ENCODE measurements around the gene DHRS7B. TPM values are rescaled to one million over a fixed set of nuclear protein-coding genes. Genes with fewer than 3 reads are reported as not detected.

The DHRS7B gene
- total and polyA plus RNA-seq, 9 of the 15 experiments (the other 6 are each of a cell fraction or from before 2014, with no cell fraction given): 8.0 to 30.7 (median 14.8) TPM

GRCh38 chr17:21134559-21134958 is 7.8 kb downstream of the DHRS7B start:
- intact Hi-C loops (cut with micrococcal nuclease): no loop called here
- peaks cover 24% of the 10 kb centered on the region for H3K79me2 ChIP-seq (ENCODE audit: control insufficient read depth, insufficient read depth, low read length)
- ATAC-seq (no peak), FAIRE-seq (no peak), DNase-seq (ENCODE audit: extremely low read depth in 1 of 4, low spot score in 3 of 4) (no peak)
- H2AFZ ChIP-seq (ENCODE audit: low read depth, low read length): no peak overlapping the region
- no peaks in the 10 kb centered on the region for H3K27me3 ChIP-seq (ENCODE audit: control insufficient read depth in 2 of 2, insufficient read depth in 2 of 2, low read length in 2 of 2)
- 61% methylated on average over 2 of the region's 2 CpGs for WGBS (ENCODE audit: insufficient coverage, low coverage, missing lambda C conversion rate)
- POLR2A ChIA-PET: interaction anchor here (0.6 to 0.8 kb wide), 2 partner anchors 78 to 156 kb away, joined by 3 to 4 read pairs; no protein-coding TSS in a partner anchor
- H3K4me3 ChIP-seq: no peak overlapping the region
- no peak overlapping the region for H3K9ac ChIP-seq (ENCODE audit: insufficient read depth in 1 of 2, low read depth in 2 of 2, low read length in 2 of 2)
- peak in 1 of 2 experiments; percentile 79; a peak in 2 of 3 replicates for TF ChIP-seq CBX3 (IDR thresholded peaks at IDR 0.05; ENCODE audit: borderline replicate concordance in 1 of 2, low read length in 2 of 2)
- TF ChIP-seq FOXA3 (CRISPR knock-in tag; conservative IDR thresholded peaks at IDR 0.05 in 1 of 2, IDR thresholded peaks at IDR 0.05 in 1 of 2): no peak
- no peak for TF ChIP-seq ZNF146 (CRISPR knock-in tag; IDR thresholded peaks at IDR 0.05; ENCODE audit: unreplicated experiment)
- TF ChIP-seq MYNN (IDR thresholded peaks at IDR 0.05): no peak
- no peak for TF ChIP-seq MYNN (CRISPR knock-in tag; IDR thresholded peaks at IDR 0.05)
- TF ChIP-seq HES1 (IDR thresholded peaks at IDR 0.05; ENCODE audit: low read depth): no peak
- H3K27ac ChIP-seq (ENCODE audit: extremely low read depth, low read depth, low read length): no peak overlapping the region
- H3K36me3 ChIP-seq (ENCODE audit: control insufficient read depth, insufficient read depth, low read length): no peaks in the 10 kb centered on the region
- no peaks in the 10 kb centered on the region for H3K9me3 ChIP-seq (replicated peaks; ENCODE audit: control insufficient read depth, insufficient read depth, low read depth, low read length)
- peaks cover 0 to 7% of the 10 kb centered on the region in 2 experiments; a peak in 2 of 5 replicates for H3K4me1 ChIP-seq (replicated peaks in 1 of 2; ENCODE audit: control insufficient read depth in 2 of 2, insufficient read depth in 2 of 2, low read length in 2 of 2)
- BruUV-seq (replicated peaks): no TSS peak
- CTCF ChIA-PET (ENCODE audit: low intra/inter-chr PET ratio): no interaction called here
- no peaks in the 10 kb centered on the region for H4K20me1 ChIP-seq (replicated peaks; ENCODE audit: control insufficient read depth, insufficient read depth, low read length)
- in situ Hi-C loops (cut with MboI): no loop called here
- H3K4me2 ChIP-seq (ENCODE audit: insufficient read depth, low read length): no peak overlapping the region
- H3K9me1 ChIP-seq (ENCODE audit: control insufficient read depth, insufficient read depth, low read length): no peaks in the 10 kb centered on the region
